Panc1 (cell line): ENCODE data around the gene PAQR7. TPM values are rescaled to one million over a fixed set of nuclear protein-coding genes. Genes with fewer than 3 reads are reported as not detected.

ENCODE experiments used
- ATAC-seq: fragments of 200-7000 bp; cut with Tn5 transposase; 2 replicates; pipeline ENCODE4 v1.9.1; 2020; ENCODE audit warnings: mild to moderate bottlenecking, moderate library complexity
- BruUV-seq: library from RNA; stranded (reverse); fragments of 400-500 nt; replicated peaks from 2 replicates; lab custom pipeline; 2021; lab: Mats Ljungman, UMichigan
- CTCF ChIA-PET: fragments of 300-600 bp; sonication (Branson Sonifier 250); formaldehyde crosslinking; loops from one replicate; lab custom pipeline; 2022; ENCODE audit warnings: antibody characterized with exemption; lab: Charles Lee
- POLR2A ChIA-PET: fragments of 300-600 bp; sonication (Branson Sonifier 250); formaldehyde crosslinking; loops from one replicate; lab custom pipeline; 2022; ENCODE audit warnings: antibody characterized with exemption; lab: Charles Lee
- DNase-seq: peaks from one replicate; pipeline ENCODE4 v3.0.0-alpha.2; 2010; ENCODE audit warnings: low read depth, low spot score
- H3K27ac ChIP-seq: 2 replicates; pipeline ENCODE4 v1.5.1; 2011; ENCODE audit warnings: mild to moderate bottlenecking, low read length, inconsistent platforms
- H3K27me3 ChIP-seq: fragments of 200-500 bp; sonication (Bioruptor generic); 2 replicates; pipeline ENCODE4 v1.6.0; 2014; ENCODE audit warnings: low read length, inconsistent platforms; ENCODE audit not compliant: control insufficient read depth, insufficient read depth
- H3K36me3 ChIP-seq: fragments of 200-500 bp; sonication (Bioruptor generic); 2 replicates; pipeline ENCODE4 v1.5.1; 2014; ENCODE audit warnings: inconsistent platforms, mild to moderate bottlenecking, low read length, moderate library complexity; ENCODE audit not compliant: control insufficient read depth, insufficient read depth
- H3K4me1 ChIP-seq: 2 replicates; pipeline ENCODE4 v1.5.1; 2011; ENCODE audit warnings: inconsistent platforms, mild to moderate bottlenecking, low read length, moderate library complexity; ENCODE audit not compliant: control insufficient read depth, insufficient read depth
- H3K4me3 ChIP-seq, 2 experiments: 2 replicates each; pipeline ENCODE4 v1.5.1; 2011 to 2012; ENCODE audit warnings: low read depth in 2 of 2, low read length in 2 of 2, mild to moderate bottlenecking in 2 of 2, inconsistent platforms in 1 of 2, moderate library complexity in 1 of 2
- H3K9me3 ChIP-seq: fragments of 200-500 bp; sonication (Bioruptor generic); 2 replicates; pipeline ENCODE4 v1.5.1; 2014; ENCODE audit warnings: low read depth, mild to moderate bottlenecking, inconsistent platforms, low read length, moderate library complexity; ENCODE audit not compliant: control insufficient read depth, insufficient read depth
- CTCF ChIP-seq: fragments of 450-650 bp; IDR thresholded peaks from 2 replicates; pipeline ENCODE4 v1.5.1; 2017; ENCODE audit warnings: mild to moderate bottlenecking
- POLR2AphosphoS5 ChIP-seq: IDR thresholded peaks from 2 replicates; pipeline ENCODE4 v1.6.1; 2012; ENCODE audit warnings: mild to moderate bottlenecking, low read depth, low read length, moderate library complexity
- REST ChIP-seq, 2 experiments: IDR thresholded peaks; 2 replicates each; pipeline ENCODE4 v1.6.1; 2011 to 2012; ENCODE audit warnings: low read depth in 2 of 2, control low read depth in 1 of 2, low read length in 1 of 2, mild to moderate bottlenecking in 1 of 2, moderate library complexity in 1 of 2; ENCODE audit not compliant: insufficient read depth in 1 of 2
- SIN3A ChIP-seq: IDR thresholded peaks from 2 replicates; pipeline ENCODE4 v1.6.1; 2012; ENCODE audit warnings: low read depth, mild to moderate bottlenecking, low read length, moderate library complexity, borderline replicate concordance; ENCODE audit not compliant: insufficient read depth
- TCF7L2 ChIP-seq: IDR thresholded peaks from 2 replicates; pipeline ENCODE4 v1.6.1; 2011; ENCODE audit warnings: mild to moderate bottlenecking, low read depth, low read length, inconsistent platforms
- in situ Hi-C: cut with HindIII; loops from 2 replicates; pipeline ENCODE4 v1.10.0; 2016; ENCODE audit warnings: low sequenced_read_pairs, low pct_unique_long_range_greater_than_20kb
- intact Hi-C: fragments of 100-400 bp; cut with micrococcal nuclease; formaldehyde crosslinking; loops from one replicate; pipeline ENCODE4 v1.10.0; 2022; ENCODE audit not compliant: unreplicated experiment
- total RNA-seq: library from RNA; stranded (reverse); gene quantifications from one replicate; pipeline ENCODE4 v1.2.1, GENCODE V29; 2021; ENCODE audit not compliant: unreplicated experiment

The PAQR7 gene
- total RNA-seq, 1 experiment from 2014 or later = 30.9 TPM

- no peak for DNase-seq
- no peaks in the 10 kb centered on the region for H3K27me3 ChIP-seq
- in situ Hi-C loops = no loop called here
- no TSS peak for BruUV-seq
- intact Hi-C loops = loop anchor here (10.0 kb wide), 1 partner anchor 162 kb away; the partner anchor contains the start of gene PAFAH2
- ATAC-seq = no peak
- H3K9me3 ChIP-seq = no peaks in the 10 kb centered on the region
- ChIA-PET POLR2A (no interaction called here), CTCF (no interaction called here)
- H3K4me1 ChIP-seq = peaks cover 5% of the 10 kb centered on the region; the same call in 1 of the 2 replicates
- peaks cover 39% of the 10 kb centered on the region for H3K36me3 ChIP-seq
- no peak for TF ChIP-seq CTCF
- TF ChIP-seq POLR2AphosphoS5 = no peak
- no peak for TF ChIP-seq REST (IDR thresholded peaks at IDR 0.05; ENCODE audit: insufficient read depth in 1 of 2, low read depth in 2 of 2, low read length in 1 of 2)
- no peak for TF ChIP-seq SIN3A
- TF ChIP-seq TCF7L2 = no peak
- no peak overlapping the region for H3K27ac ChIP-seq
- H3K4me3 ChIP-seq = no peak overlapping the region
Measured at GRCh38 chr1:25833158-25833557, 42.4 kb downstream of the PAQR7 start.

- in situ Hi-C loops (no loop called here), intact Hi-C loops (loop anchor here (10.0 kb wide), 1 partner anchor 162 kb away; the partner anchor contains the start of gene PAFAH2)
- no peak overlapping the region for H3K4me3 ChIP-seq
- no peak for TF ChIP-seq CTCF
- no peak for TF ChIP-seq SIN3A
- TF ChIP-seq REST (IDR thresholded peaks at IDR 0.05; ENCODE audit: insufficient read depth in 1 of 2, low read depth in 2 of 2, low read length in 1 of 2) = no peak
- TF ChIP-seq POLR2AphosphoS5 = no peak
- TF ChIP-seq TCF7L2 = no peak
- peaks cover 5% of the 10 kb centered on the region; the same call in 1 of the 2 replicates for H3K4me1 ChIP-seq
- ChIA-PET POLR2A (no interaction called here), CTCF (no interaction called here)
- H3K27ac ChIP-seq = no peak overlapping the region
- H3K27me3 ChIP-seq = no peaks in the 10 kb centered on the region
- DNase-seq (no peak), ATAC-seq (peak; percentile 44; the same call in 1 of the 2 replicates)
- H3K36me3 ChIP-seq = peaks cover 39% of the 10 kb centered on the region
- BruUV-seq = TSS peak; percentile 62
- H3K9me3 ChIP-seq = no peaks in the 10 kb centered on the region
Measured at GRCh38 chr1:25832336-25833037, 43.0 kb downstream of the PAQR7 start.
